PFSK-1 (cell line): Measurements from ENCODE around the gene HNF4A.

Experiments
- FOXP2 ChIP-seq: optimal IDR thresholded peaks from 2 replicates; pipeline ENCODE3; 2011; ENCODE audit warnings: borderline replicate concordance, control low read depth, inconsistent platforms; ENCODE audit not compliant: insufficient read depth; ENCODE audit errors: extremely low read length, extremely low read depth
- POLR2AphosphoS5 ChIP-seq: IDR thresholded peaks from 2 replicates; pipeline ENCODE4 v1.6.1; 2012; ENCODE audit warnings: low read depth, mild to moderate bottlenecking, control low read depth, low read length, moderate library complexity
- SIN3A ChIP-seq: IDR thresholded peaks from 2 replicates; pipeline ENCODE4 v1.6.1; 2012; ENCODE audit warnings: mild to moderate bottlenecking, low read length, moderate library complexity, borderline replicate concordance; ENCODE audit not compliant: insufficient read depth
- TAF1 ChIP-seq: IDR thresholded peaks from 2 replicates; pipeline ENCODE4 v1.6.1; 2012; ENCODE audit warnings: low read length, control low read depth, borderline replicate concordance; ENCODE audit not compliant: insufficient read depth
- TF ChIP-seq, protein P1 (sequence below), 2 experiments: IDR thresholded peaks; 2 replicates each; pipeline versions ENCODE4 v1.6.1 to v1.8.0; 2011 to 2012; ENCODE audit warnings: low read depth in 2 of 2, low read length in 2 of 2, control low read depth in 1 of 2, inconsistent platforms in 1 of 2, mild to moderate bottlenecking in 1 of 2, moderate library complexity in 1 of 2; ENCODE audit not compliant: insufficient read depth in 1 of 2

Gene HNF4A

GRCh38 chr20:44331201-44331600 is 24.3 kb upstream of the HNF4A start:
- TF ChIP-seq, protein P1, sequence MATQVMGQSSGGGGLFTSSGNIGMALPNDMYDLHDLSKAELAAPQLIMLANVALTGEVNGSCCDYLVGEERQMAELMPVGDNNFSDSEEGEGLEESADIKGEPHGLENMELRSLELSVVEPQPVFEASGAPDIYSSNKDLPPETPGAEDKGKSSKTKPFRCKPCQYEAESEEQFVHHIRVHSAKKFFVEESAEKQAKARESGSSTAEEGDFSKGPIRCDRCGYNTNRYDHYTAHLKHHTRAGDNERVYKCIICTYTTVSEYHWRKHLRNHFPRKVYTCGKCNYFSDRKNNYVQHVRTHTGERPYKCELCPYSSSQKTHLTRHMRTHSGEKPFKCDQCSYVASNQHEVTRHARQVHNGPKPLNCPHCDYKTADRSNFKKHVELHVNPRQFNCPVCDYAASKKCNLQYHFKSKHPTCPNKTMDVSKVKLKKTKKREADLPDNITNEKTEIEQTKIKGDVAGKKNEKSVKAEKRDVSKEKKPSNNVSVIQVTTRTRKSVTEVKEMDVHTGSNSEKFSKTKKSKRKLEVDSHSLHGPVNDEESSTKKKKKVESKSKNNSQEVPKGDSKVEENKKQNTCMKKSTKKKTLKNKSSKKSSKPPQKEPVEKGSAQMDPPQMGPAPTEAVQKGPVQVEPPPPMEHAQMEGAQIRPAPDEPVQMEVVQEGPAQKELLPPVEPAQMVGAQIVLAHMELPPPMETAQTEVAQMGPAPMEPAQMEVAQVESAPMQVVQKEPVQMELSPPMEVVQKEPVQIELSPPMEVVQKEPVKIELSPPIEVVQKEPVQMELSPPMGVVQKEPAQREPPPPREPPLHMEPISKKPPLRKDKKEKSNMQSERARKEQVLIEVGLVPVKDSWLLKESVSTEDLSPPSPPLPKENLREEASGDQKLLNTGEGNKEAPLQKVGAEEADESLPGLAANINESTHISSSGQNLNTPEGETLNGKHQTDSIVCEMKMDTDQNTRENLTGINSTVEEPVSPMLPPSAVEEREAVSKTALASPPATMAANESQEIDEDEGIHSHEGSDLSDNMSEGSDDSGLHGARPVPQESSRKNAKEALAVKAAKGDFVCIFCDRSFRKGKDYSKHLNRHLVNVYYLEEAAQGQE (IDR thresholded peaks at IDR 0.05; ENCODE audit: insufficient read depth in 1 of 2, low read depth in 2 of 2, low read length in 2 of 2): no peak
- TF ChIP-seq TAF1 (no peak), FOXP2 (no peak), SIN3A (no peak), POLR2AphosphoS5 (no peak)

DNA sequence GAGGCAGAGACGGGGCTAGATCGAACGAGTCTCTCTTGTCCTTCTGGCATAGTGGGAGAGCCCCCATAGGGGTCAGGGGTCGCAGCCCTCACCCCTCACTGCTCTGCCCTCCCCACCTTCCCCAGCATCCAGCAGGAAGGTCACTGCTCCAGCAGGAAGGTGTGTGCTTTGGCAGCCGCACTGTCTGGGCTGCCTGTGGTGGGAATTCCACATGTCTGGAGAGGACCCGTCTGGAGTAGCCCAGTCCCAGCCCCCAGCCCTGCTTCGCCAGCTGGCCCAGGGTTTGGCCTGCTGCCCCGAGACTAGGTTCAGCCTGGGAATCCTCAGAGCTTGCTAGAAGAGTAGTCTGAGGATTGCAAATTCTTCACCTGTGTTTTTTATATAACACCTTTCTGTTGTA is 21.2 kb upstream of the HNF4A start:
- TF ChIP-seq, protein P1 (IDR thresholded peaks at IDR 0.05; ENCODE audit: insufficient read depth in 1 of 2, low read depth in 2 of 2, low read length in 2 of 2): no peak
- TF ChIP-seq TAF1: no peak
- no peak for TF ChIP-seq POLR2AphosphoS5
- no peak for TF ChIP-seq SIN3A
- no peak for TF ChIP-seq FOXP2

- TF ChIP-seq TAF1 (no peak), POLR2AphosphoS5 (no peak), FOXP2 (no peak), SIN3A (no peak)
- TF ChIP-seq, protein P1 (IDR thresholded peaks at IDR 0.05; ENCODE audit: insufficient read depth in 1 of 2, low read depth in 2 of 2, low read length in 2 of 2): no peak
These were observed 20.8 kb upstream of the HNF4A start for GRCh38 chr20:44334709-44335108.

GRCh38 chr20:44335675-44336074 is 19.8 kb upstream of the HNF4A start:
- no peak for TF ChIP-seq POLR2AphosphoS5
- TF ChIP-seq, protein P1 (IDR thresholded peaks at IDR 0.05; ENCODE audit: insufficient read depth in 1 of 2, low read depth in 2 of 2, low read length in 2 of 2): no peak

- TF ChIP-seq TAF1 (no peak), POLR2AphosphoS5 (no peak), FOXP2 (no peak), SIN3A (no peak)
- TF ChIP-seq, protein P1 (IDR thresholded peaks at IDR 0.05; ENCODE audit: insufficient read depth in 1 of 2, low read depth in 2 of 2, low read length in 2 of 2): no peak
These were observed 19.4 kb upstream of the HNF4A start for GRCh38 chr20:44336086-44336485.
